HFF-Myc (cell line): ENCODE results near the gene DUSP8.

Experiments used
- DNase-seq: peaks from one replicate; pipeline ENCODE4 v3.0.0-alpha.2; 2011; ENCODE audit warnings: low read depth; ENCODE audit errors: extremely low read depth
- H3K4me3 ChIP-seq: replicated peaks from 2 replicates; pipeline ENCODE4 v1.5.1; 2011; ENCODE audit warnings: low read depth, mild to moderate bottlenecking, control low read depth, low read length
- CTCF ChIP-seq: IDR thresholded peaks from 2 replicates; pipeline ENCODE4 v1.5.1; 2012; ENCODE audit warnings: mild to moderate bottlenecking, low read depth, low read length, control low read depth; ENCODE audit errors: missing control alignments

DUSP8 gene

GRCh38 chr11:1558775-1559110 lies 13.3 kb downstream of the DUSP8 start:
- TF ChIP-seq CTCF = no peak
- no peak for DNase-seq
- H3K4me3 ChIP-seq = no peak overlapping the region

GRCh38 chr11:1557904-1558774 lies 13.9 kb downstream of the DUSP8 start:
- no peak for DNase-seq
- no peak for TF ChIP-seq CTCF
- no peak overlapping the region for H3K4me3 ChIP-seq

GRCh38 chr11:1557051-1557884 lies 14.8 kb downstream of the DUSP8 start:
- H3K4me3 ChIP-seq = no peak overlapping the region
- DNase-seq = no peak
- no peak for TF ChIP-seq CTCF

GRCh38 chr11:1556278-1556902 lies 15.7 kb downstream of the DUSP8 start:
- TF ChIP-seq CTCF = no peak
- no peak overlapping the region for H3K4me3 ChIP-seq

GRCh38 chr11:1555713-1556153 lies 16.3 kb downstream of the DUSP8 start:
- TF ChIP-seq CTCF = no peak
- DNase-seq = no peak
- H3K4me3 ChIP-seq = no peak overlapping the region

More at GRCh38 chr11:1556278-1556902, 15.7 kb downstream of the DUSP8 start:
- DNase-seq = no peak

GRCh38 chr11:1554981-1555712 lies 16.9 kb downstream of the DUSP8 start:
- no peak for TF ChIP-seq CTCF
- DNase-seq = no peak
- no peak overlapping the region for H3K4me3 ChIP-seq
